Inferior parietal cortex (tissue), 1 donor: ENCODE measurements around the gene FGFRL1.
"Not testable (repeated sequence)": the region's sequence is repeated elsewhere in the genome, so short reads cannot be mapped to it uniquely, and the experiment has no call there.

Source experiments
- DNase-seq: peaks from one replicate; pipeline ENCODE4 v3.0.0-alpha.2; 2016; ENCODE audit errors: extremely low spot score

Gene FGFRL1

GRCh38 chr4:973431-974397 lies 37.7 kb upstream of the FGFRL1 start, which contains the start of gene DGKQ:
Gene DGKQ, minus strand, starts transcription at chr4:973569. Its CDS starts 87 bp downstream, at chr4:973482.
- peak; percentile 77 for DNase-seq

DNA sequence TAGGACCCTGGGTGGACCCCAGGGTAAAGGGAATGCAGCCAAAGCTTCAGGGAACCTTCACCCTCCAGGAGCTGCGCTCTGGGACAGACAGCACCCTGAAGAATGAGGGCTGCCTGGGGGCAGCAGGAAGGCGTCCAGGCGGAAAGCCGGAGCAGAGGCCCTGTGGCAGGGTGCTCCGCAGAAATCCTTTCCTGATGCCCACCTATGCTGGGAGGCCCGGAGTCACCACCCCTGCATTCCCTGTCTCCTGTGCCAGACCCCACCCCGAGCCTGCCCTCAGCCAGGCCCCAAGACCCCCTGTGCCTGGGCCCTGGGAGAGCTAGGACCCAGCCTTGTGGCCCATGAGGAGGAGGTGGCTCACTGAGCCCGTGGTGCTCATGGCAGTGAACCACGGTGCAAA lies 36.8 kb upstream of the FGFRL1 start:
- DNase-seq = no peak

- not testable (repeated sequence) for DNase-seq
Measured at GRCh38 chr4:976016-976415, 35.4 kb upstream of the FGFRL1 start.

DNA sequence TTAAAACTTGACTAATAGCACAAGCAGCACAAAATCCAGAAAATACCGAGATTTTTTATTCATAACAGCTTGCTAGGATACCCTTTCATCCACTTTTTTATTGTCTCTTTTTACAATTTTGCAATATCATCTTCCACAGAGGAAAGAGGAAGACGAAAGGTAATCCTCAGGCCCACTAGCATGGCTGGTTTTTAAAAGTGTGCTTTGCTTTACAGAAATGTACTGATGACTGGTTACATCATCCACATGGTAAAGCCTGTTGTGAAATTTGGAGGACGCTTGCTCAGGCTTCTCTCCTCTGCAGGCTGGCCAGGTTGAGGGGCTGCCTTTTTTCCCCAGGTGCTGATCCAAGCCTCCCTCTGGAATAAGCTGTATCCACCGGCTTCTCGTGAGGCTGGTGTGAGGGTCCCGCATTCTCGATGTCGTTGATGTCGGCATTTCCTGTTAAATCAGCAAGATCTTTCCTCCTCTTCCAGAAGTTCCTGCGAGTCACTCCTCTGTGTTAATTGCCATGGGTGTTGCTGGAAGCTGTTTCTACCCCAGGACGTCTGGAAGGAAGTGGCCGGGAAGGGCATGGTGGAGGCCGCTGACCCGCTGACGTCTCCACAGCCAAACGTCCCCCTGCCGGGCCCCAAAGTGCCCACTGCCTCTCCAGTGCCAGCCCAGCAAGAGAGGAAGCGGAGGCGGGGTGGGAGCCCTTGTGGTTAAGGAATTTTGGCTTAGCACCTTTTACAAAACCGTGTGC lies 32.3 kb upstream of the FGFRL1 start:
- DNase-seq = no peak

DNA sequence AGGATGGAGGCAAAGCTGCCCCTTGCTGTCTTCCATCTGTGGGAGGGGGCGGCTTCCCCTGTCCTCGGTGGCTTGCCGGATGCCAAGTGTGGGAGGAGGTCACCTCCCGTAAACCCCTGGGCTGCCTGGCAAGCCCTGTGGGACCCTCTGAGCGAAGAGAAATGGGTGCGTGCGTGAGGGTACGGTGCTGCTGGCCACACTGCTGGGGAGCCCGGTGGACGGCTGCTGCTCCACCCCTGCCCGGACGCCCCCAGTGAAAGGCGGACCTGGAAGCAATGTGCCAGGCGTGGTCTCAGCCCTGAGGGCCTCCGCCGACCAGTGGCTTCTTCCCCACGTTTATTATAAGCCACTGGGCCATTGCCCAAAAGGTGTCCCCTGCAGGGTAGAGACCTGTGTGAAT lies 29.1 kb upstream of the FGFRL1 start:
- DNase-seq = no peak

DNA sequence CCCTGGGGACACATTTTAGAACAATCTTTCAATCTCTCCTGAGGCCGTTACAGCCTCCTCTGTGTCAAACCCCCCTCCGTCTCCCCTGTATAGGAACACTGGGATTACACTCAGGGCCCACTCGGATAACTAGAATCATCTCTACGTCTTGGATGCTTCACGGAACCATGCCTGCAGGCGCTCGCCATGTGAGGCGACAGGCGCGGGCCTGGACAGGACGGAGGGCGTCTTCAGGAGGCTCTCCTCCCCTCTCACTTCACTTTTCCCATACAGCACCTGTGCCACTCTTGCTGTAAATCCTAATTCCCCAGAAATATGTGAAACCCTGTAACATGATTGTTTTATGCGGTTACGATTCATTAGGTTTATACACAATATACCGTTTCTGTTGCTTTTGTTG lies 28.6 kb upstream of the FGFRL1 start:
- no peak for DNase-seq

GRCh38 chr4:984336-985054 lies 26.9 kb upstream of the FGFRL1 start:
- no peak for DNase-seq

GRCh38 chr4:985123-985830 lies 26.1 kb upstream of the FGFRL1 start:
- no peak for DNase-seq

DNA sequence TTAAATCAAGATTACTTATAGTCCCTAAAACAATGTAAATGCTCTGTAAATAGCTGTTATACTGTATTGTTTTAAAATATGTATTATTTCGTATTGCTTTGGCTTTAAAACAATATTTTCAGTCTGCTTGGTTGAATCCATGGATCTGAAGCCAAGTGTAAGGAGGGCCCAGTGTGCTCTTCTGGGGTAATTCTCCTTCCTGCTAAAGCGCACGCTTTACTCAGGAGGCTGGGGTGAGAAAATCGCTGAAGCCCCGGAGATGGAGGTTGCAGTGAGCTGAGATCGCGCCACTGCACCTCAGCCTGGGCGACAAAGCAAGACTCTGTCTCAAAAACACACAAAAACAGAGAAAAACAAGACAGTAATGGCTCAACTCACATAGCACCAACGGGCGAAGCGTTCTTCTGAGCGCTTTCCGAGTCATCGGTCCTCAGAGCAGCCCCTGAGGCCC lies 25.0 kb upstream of the FGFRL1 start:
- peak; percentile 35 for DNase-seq

GRCh38 chr4:986879-987623 lies 24.4 kb upstream of the FGFRL1 start, which contains the start of gene IDUA:
Gene IDUA, plus strand, starts transcription at chr4:987044. Its CDS starts 41 bp downstream, at chr4:987085.
- DNase-seq = peak; percentile 69

GRCh38 chr4:987624-988513 lies 23.6 kb upstream of the FGFRL1 start:
- DNase-seq = no peak

DNA sequence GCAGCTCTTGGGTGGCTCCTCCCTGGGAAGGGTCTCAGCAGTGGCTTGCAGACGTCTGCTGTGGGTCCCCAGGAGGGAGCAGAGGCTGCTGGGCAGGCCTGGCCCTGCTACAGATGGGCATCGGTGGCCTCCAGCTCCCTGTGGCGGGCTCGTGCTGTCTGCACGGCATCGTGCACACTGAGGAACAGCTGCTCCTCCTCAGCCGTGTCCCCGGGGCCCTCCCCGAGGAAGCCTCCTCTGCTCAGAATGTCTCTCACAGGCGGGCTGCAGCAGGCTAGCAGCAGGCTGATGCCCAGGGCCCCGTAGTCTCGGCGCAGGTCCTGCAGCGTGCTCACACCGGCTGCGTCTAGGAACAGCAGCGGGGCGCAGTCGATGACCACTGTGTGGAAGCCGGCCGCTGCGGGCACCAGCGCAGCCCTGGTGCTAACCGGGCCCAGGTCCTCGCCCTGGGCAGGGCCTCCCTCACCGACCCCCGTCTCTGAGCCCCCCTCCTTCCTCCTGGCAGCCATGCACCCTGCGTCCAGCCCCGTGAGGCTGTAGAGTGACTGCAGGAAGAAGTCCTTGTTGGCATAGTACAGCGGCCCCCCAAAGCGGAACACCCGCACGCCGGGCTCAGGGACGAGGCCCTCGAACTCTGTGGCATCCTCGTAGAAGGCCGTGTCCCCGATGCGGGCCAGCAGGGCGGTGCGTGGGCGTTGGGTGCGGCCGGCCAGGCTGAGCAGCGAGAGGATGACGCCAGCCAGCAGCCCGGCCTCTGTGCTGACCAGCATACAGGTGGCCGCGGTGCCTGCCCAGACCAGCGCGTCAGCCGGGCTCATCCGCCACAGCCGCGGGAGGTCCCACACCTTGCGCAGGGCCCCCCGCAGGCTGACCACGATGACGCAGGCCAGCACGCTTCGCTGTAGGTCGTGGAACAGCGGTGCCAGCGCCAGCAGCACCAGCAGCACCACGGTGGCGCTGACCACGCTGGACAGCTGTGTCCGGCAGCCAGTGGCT lies 22.4 kb upstream of the FGFRL1 start:
- no peak for DNase-seq

- no peak for DNase-seq
Measured at GRCh38 chr4:989722-990471, 21.5 kb upstream of the FGFRL1 start.

DNA sequence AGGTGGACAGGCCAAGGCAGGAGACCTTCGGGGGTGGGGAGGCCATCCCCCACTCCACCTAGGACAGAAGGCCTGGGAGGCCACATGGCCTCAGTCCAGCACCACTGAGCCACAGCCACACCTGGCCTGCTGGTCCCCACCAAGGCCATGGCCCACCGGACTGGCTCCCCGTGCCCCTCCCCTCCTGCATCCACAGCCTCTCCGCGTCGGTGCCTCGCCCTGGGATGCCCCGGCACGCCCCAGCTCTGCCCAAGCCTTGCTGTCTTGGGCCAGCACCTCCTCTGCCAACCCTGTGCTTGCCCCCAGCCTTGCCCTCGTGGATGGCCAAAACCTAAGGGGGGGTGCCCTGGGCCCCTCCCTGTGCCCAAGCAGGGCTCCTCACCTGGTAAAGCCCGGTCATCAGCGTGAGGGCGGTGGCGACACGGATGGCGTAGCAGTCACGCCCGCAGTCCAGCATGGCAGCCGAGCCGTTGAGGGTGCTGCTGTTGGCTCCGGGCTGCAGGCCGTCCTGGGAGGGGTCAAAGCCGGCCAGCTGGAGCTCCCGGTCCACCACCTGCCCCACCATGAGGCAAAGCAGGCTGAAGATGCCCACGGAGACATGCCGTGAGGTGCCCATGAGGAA lies 20.6 kb upstream of the FGFRL1 start:
- no peak for DNase-seq

DNA sequence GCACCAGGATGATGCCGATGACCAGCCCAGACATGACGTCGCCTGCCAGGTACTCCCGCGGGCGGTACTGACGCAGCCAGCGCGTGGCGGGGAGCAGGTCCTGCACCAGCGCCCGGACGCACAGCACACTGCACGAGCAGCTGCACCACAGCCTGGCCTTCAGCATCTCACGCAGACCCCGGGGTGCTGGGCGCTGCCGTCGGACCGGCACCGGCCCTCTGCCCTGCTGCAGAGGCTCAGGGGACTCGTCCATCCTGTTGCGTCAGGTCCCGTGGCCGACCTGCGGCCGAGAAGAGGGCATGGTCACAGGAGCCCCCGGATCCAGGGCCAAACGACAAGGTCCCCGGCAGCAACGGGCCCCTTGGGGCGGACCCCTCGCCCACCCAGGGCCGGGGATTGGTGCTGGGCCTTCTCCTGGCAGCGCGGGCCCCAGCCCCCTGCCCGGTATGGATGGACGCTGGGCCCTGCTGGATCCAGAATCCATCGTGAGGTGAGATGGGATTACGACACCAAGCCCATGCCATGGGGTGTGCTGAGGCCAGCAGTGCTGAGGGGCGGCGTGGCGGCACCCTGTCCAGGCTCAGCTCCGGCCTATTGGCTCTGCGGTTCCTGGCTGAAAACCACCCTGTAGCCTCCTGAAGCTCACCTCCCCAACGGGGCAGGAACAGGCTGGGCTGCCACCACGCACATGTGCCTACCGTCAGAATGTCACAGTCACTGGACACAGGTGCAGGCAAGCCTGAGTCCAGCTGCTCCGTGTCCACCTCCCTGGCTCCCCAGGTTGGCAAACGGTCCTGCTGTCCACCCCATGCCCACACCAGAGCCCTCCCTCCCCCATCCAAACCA lies 19.8 kb upstream of the FGFRL1 start:
- DNase-seq = no peak
